Nephron (organoid): Measurements from ENCODE around the gene SLC12A5.

Experiments used
- H3K27ac Mint-ChIP-seq, 3 experiments: 2 replicates each; pipeline ENCODE4 v1.8.0; 2020; ENCODE audit warnings: mixed read lengths in 3 of 3, mild to moderate bottlenecking in 2 of 3, moderate library complexity in 1 of 3
- H3K27me3 Mint-ChIP-seq: 2 replicates; pipeline ENCODE4 v1.8.0; 2021; ENCODE audit warnings: low read depth, mild to moderate bottlenecking, moderate library complexity, mixed read lengths
- H3K36me3 Mint-ChIP-seq: 2 replicates; pipeline ENCODE4 v1.8.0; 2020; ENCODE audit warnings: low read depth, mixed read lengths
- H3K4me1 Mint-ChIP-seq: 2 replicates; pipeline ENCODE4 v1.8.0; 2020; ENCODE audit warnings: mixed read lengths
- H3K4me3 Mint-ChIP-seq, 3 experiments: 2 replicates each; pipeline ENCODE4 v1.8.0; 2020; ENCODE audit warnings: mild to moderate bottlenecking in 3 of 3, mixed read lengths in 3 of 3, moderate library complexity in 2 of 3
- H3K9me3 Mint-ChIP-seq: 2 replicates; pipeline ENCODE4 v1.8.0; 2020; ENCODE audit warnings: mixed read lengths
- TF ChIP-seq, protein P1 (sequence below), 3 experiments: fragments of 200-600 bp; sonication (generic); IDR thresholded peaks; one replicate each; pipeline ENCODE4 v1.5.0; 2021; ENCODE audit warnings: antibody characterized with exemption in 3 of 3; ENCODE audit not compliant: unreplicated experiment in 3 of 3

Gene SLC12A5

GRCh38 chr20:46074006-46074405 is 45.0 kb downstream of the SLC12A5 start:
- peaks cover 46% of the 10 kb centered on the region for H3K36me3 Mint-ChIP-seq
- TF ChIP-seq, protein P1, sequence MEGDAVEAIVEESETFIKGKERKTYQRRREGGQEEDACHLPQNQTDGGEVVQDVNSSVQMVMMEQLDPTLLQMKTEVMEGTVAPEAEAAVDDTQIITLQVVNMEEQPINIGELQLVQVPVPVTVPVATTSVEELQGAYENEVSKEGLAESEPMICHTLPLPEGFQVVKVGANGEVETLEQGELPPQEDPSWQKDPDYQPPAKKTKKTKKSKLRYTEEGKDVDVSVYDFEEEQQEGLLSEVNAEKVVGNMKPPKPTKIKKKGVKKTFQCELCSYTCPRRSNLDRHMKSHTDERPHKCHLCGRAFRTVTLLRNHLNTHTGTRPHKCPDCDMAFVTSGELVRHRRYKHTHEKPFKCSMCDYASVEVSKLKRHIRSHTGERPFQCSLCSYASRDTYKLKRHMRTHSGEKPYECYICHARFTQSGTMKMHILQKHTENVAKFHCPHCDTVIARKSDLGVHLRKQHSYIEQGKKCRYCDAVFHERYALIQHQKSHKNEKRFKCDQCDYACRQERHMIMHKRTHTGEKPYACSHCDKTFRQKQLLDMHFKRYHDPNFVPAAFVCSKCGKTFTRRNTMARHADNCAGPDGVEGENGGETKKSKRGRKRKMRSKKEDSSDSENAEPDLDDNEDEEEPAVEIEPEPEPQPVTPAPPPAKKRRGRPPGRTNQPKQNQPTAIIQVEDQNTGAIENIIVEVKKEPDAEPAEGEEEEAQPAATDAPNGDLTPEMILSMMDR (IDR thresholded peaks at IDR 0.05; ENCODE audit: unreplicated experiment in 3 of 3) = no peak
- H3K27ac Mint-ChIP-seq = no peak overlapping the region
- no peaks in the 10 kb centered on the region for H3K9me3 Mint-ChIP-seq
- no peaks in the 10 kb centered on the region for H3K27me3 Mint-ChIP-seq
- H3K4me1 Mint-ChIP-seq = peaks cover 8% of the 10 kb centered on the region
- no peak overlapping the region for H3K4me3 Mint-ChIP-seq

DNA sequence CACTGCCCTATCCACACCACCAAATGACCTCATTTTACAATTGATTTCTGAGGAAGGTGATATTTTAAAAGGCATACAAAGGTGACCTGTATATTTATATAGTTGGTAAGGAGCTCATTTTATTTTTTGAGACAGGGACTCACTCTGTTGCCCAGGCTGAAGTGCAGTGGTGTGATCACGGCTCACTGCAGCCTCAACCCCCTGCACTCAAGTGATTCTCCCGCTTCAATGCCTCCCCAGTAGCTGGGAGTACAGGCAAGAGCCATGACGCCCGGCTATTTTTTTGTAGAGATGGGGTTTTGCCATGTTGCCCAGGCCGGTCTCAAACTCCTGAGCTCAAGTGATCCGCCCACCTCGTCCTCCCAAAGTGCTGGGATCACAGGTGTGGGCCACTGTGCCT is 47.8 kb downstream of the SLC12A5 start:
- Mint-ChIP-seq H3K36me3 (peaks cover 42% of the 10 kb centered on the region), H3K27ac (no peak overlapping the region), H3K9me3 (no peaks in the 10 kb centered on the region), H3K4me1 (peaks cover 12% of the 10 kb centered on the region), H3K4me3 (no peak overlapping the region), H3K27me3 (no peaks in the 10 kb centered on the region)
- TF ChIP-seq, protein P1 (IDR thresholded peaks at IDR 0.05; ENCODE audit: unreplicated experiment in 3 of 3) = no peak

GRCh38 chr20:46077642-46078305 is 48.8 kb downstream of the SLC12A5 start:
- peaks cover 42% of the 10 kb centered on the region for H3K36me3 Mint-ChIP-seq
- no peak overlapping the region for H3K4me3 Mint-ChIP-seq
- no peak overlapping the region for H3K27ac Mint-ChIP-seq
- no peaks in the 10 kb centered on the region for H3K9me3 Mint-ChIP-seq
- H3K4me1 Mint-ChIP-seq = peaks cover 18% of the 10 kb centered on the region
- TF ChIP-seq, protein P1 (IDR thresholded peaks at IDR 0.05; ENCODE audit: unreplicated experiment in 3 of 3) = no peak
- H3K27me3 Mint-ChIP-seq = no peaks in the 10 kb centered on the region

- Mint-ChIP-seq H3K4me1 (peaks cover 22% of the 10 kb centered on the region), H3K4me3 (no peak overlapping the region), H3K9me3 (no peaks in the 10 kb centered on the region), H3K27me3 (no peaks in the 10 kb centered on the region), H3K27ac (no peak overlapping the region), H3K36me3 (peaks cover 35% of the 10 kb centered on the region)
- TF ChIP-seq, protein P1 (IDR thresholded peaks at IDR 0.05; ENCODE audit: unreplicated experiment in 3 of 3) = no peak
Observed at GRCh38 chr20:46078954-46079353, 49.9 kb downstream of the SLC12A5 start.

GRCh38 chr20:46081074-46081473 is 52.1 kb downstream of the SLC12A5 start:
- TF ChIP-seq, protein P1 (IDR thresholded peaks at IDR 0.05; ENCODE audit: unreplicated experiment in 3 of 3) = no peak
- Mint-ChIP-seq H3K4me1 (peaks cover 35% of the 10 kb centered on the region), H3K27ac (no peak overlapping the region), H3K36me3 (peaks cover 20% of the 10 kb centered on the region), H3K9me3 (no peaks in the 10 kb centered on the region), H3K4me3 (no peak overlapping the region), H3K27me3 (no peaks in the 10 kb centered on the region)

DNA sequence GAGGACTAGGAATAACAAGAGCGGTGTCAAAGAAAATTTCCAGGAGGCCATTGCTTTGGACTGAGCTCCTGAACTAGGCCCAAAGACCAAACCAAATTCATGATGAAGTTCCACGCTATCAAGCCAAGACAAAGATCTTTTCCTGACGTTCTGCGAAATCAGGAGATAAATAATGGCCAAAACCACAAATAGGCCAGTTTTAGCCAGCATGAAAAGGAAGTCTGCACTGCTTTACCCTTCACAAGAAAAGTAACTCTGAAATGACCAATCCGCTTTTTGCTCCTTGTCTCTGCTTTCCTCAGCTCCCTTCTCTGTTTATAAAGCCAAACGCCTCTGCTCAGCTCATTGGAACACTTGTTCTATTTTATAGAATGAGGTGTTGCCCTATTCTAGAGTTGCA is 54.1 kb downstream of the SLC12A5 start:
- Mint-ChIP-seq H3K4me1 (peaks cover 52% of the 10 kb centered on the region), H3K4me3 (no peak overlapping the region), H3K9me3 (no peaks in the 10 kb centered on the region), H3K27ac (no peak overlapping the region), H3K27me3 (no peaks in the 10 kb centered on the region), H3K36me3 (peaks cover 14% of the 10 kb centered on the region)
- TF ChIP-seq, protein P1 (IDR thresholded peaks at IDR 0.05; ENCODE audit: unreplicated experiment in 3 of 3) = no peak
